SK-N-MC (cell line): ENCODE data around the gene AFAP1.

ENCODE experiments used
- EZH2 ChIP-seq: fragments of 200-600 bp; sonication (generic); IDR thresholded peaks from one replicate; pipeline ENCODE4 v1.6.1; 2017; ENCODE audit warnings: antibody characterized with exemption
- FOXP2 ChIP-seq: optimal IDR thresholded peaks from 2 replicates; pipeline ENCODE3; 2011; ENCODE audit warnings: mild to moderate bottlenecking, moderate library complexity; ENCODE audit not compliant: insufficient read depth; ENCODE audit errors: extremely low read length, control extremely low read depth
- POLR2AphosphoS5 ChIP-seq: IDR thresholded peaks from 2 replicates; pipeline ENCODE4 v1.6.1; 2012; ENCODE audit warnings: mild to moderate bottlenecking, low read depth, low read length, borderline replicate concordance

DNA sequence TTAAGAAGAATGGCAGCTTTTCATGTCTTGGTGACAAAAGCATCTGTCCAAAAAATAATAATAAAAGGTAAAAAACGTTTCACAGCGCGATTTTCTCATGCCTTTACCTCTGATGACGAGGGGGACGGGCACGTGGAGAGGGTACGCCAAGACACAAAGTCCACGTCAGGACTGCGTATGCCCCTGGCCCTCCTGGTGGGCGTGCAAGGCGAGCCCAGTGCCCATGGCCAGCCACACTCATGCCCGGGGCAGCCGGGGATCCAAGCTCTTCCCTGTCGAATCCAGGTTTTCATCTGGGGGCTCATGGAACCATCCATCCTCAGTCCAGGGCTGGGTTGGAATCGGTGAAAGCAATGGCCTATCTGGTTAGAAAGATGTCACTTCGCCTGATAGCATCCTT is 176.6 kb downstream of the AFAP1 start:
- TF ChIP-seq EZH2 (no peak), POLR2AphosphoS5 (no peak), FOXP2 (no peak)
